Colonic mucosa (tissue), 4 donors: ENCODE results near the gene M1AP. TPM values are rescaled to one million over a fixed set of nuclear protein-coding genes. Genes with fewer than 3 reads are reported as not detected.

ENCODE experiments used
- DNase-seq: peaks from one replicate; pipeline ENCODE4 v3.0.0-alpha.2; 2020
- H3K27ac ChIP-seq: fragments of 200-600 bp; one replicate; pipeline ENCODE4 v1.8.0; 2021
- H3K27me3 ChIP-seq: fragments of 200-600 bp; one replicate; pipeline ENCODE4 v1.8.0; 2021
- H3K36me3 ChIP-seq: fragments of 200-600 bp; one replicate; pipeline ENCODE4 v1.8.0; 2021
- H3K4me1 ChIP-seq: fragments of 200-600 bp; one replicate; pipeline ENCODE4 v1.8.0; 2021; ENCODE audit warnings: mild to moderate bottlenecking
- H3K4me3 ChIP-seq: fragments of 200-600 bp; one replicate; pipeline ENCODE4 v1.8.0; 2021
- H3K9ac ChIP-seq, 2 donors: one replicate each; pipeline ENCODE4 v1.7.0; 2013; ENCODE audit warnings: control low read depth in 2 of 2, low read depth in 2 of 2, low read length in 2 of 2
- H3K9me3 ChIP-seq: fragments of 200-600 bp; one replicate; pipeline ENCODE4 v1.8.0; 2021
- CTCF ChIP-seq: fragments of 200-600 bp; IDR thresholded peaks from one replicate; pipeline ENCODE4 v1.8.0; 2022; ENCODE audit warnings: antibody characterized with exemption, mild to moderate bottlenecking
- intact Hi-C: fragments of 100-400 bp; cut with DNase I; formaldehyde crosslinking; loops from one replicate; pipeline ENCODE4 v1.14.1; 2022
- total RNA-seq, 2 donors: library from RNA; stranded (reverse); fragmentation: NEBNext Ultra II Directional in 1 of 2; extraction: Animal tissue kit (Norgen Biotek cat#: 25700) in 1 of 2; gene quantifications; one replicate each; pipeline ENCODE4 v1.2.1, GENCODE V29; 2021
- donor health status: healthy.
- donor health status: DM: no; HTN: no; CAD: no.
- donor health status: DM: no; HTN: no; CAD: no.

Gene M1AP
- under 1 TPM in 1 of 2 donors, not detected in 1; 0.35 TPM for total RNA-seq

- Histone ChIP-seq H3K4me1 (no peaks in the 10 kb centered on the region), H3K9me3 (no peaks in the 10 kb centered on the region), H3K36me3 (no peaks in the 10 kb centered on the region), H3K4me3 (no peak within 1 kb of the TSS), H3K27ac (no peak within 1 kb of the TSS), H3K27me3 (no peaks in the 10 kb centered on the region), H3K9ac (no peak within 1 kb of the TSS)
- no peak for TF ChIP-seq CTCF
- intact Hi-C loops = no loop called here
- peak; percentile 29 for DNase-seq
Measured at GRCh38 chr2:74648009-74648443, at the start of gene M1AP. TSS of gene M1AP (minus strand) at chr2:74648330. CDS start at chr2:74640275, 8,055 bp downstream.

GRCh38 chr2:74696829-74697228 is 48.7 kb upstream of the M1AP start:
- Histone ChIP-seq H3K4me3 (no peak overlapping the region), H3K4me1 (peaks cover 7% of the 10 kb centered on the region), H3K27ac (no peak overlapping the region), H3K36me3 (no peaks in the 10 kb centered on the region), H3K9me3 (no peaks in the 10 kb centered on the region), H3K27me3 (no peaks in the 10 kb centered on the region), H3K9ac (no peak overlapping the region)
- DNase-seq = no peak
- TF ChIP-seq CTCF = no peak
- intact Hi-C loops = no loop called here

GRCh38 chr2:74695663-74696062 is 47.5 kb upstream of the M1AP start:
- H3K9ac ChIP-seq = no peak overlapping the region
- H3K4me3 ChIP-seq = no peak overlapping the region
- no peaks in the 10 kb centered on the region for H3K27me3 ChIP-seq
- peak; percentile 71 for DNase-seq
- no peaks in the 10 kb centered on the region for H3K9me3 ChIP-seq
- H3K4me1 ChIP-seq = peaks cover 7% of the 10 kb centered on the region
- H3K36me3 ChIP-seq = no peaks in the 10 kb centered on the region
- intact Hi-C loops = no loop called here
- H3K27ac ChIP-seq = peak overlapping the region; percentile 78
- no peak for TF ChIP-seq CTCF

GRCh38 chr2:74694281-74694680 is 46.2 kb upstream of the M1AP start:
- DNase-seq = peak; percentile 47
- Histone ChIP-seq H3K36me3 (no peaks in the 10 kb centered on the region), H3K4me1 (peaks cover 11% of the 10 kb centered on the region), H3K9me3 (no peaks in the 10 kb centered on the region), H3K4me3 (no peak overlapping the region), H3K27me3 (no peaks in the 10 kb centered on the region), H3K9ac (peak overlapping the region in 1 of 2 donors; percentile 60), H3K27ac (peak overlapping the region; percentile 78)
- no peak for TF ChIP-seq CTCF
- intact Hi-C loops = no loop called here

- DNase-seq = no peak
- Histone ChIP-seq H3K4me1 (peaks cover 11% of the 10 kb centered on the region), H3K36me3 (no peaks in the 10 kb centered on the region), H3K27ac (peak overlapping the region; percentile 78), H3K9ac (peak overlapping the region in 1 of 2 donors; percentile 60), H3K4me3 (no peak overlapping the region), H3K27me3 (no peaks in the 10 kb centered on the region), H3K9me3 (no peaks in the 10 kb centered on the region)
- intact Hi-C loops = no loop called here
- TF ChIP-seq CTCF = no peak
Measured at GRCh38 chr2:74693668-74694067, 45.5 kb upstream of the M1AP start.
